PC-9 (cell line): ENCODE data around the gene GMDS. TPM values are rescaled to one million over a fixed set of nuclear protein-coding genes. Genes with fewer than 3 reads are reported as not detected.

Source experiments
- BruUV-seq: library from RNA; stranded (reverse); fragments of 400-500 nt; replicated peaks from 2 replicates; lab custom pipeline; 2021; lab: Mats Ljungman, UMichigan
- CTCF ChIA-PET: fragments of 300-600 bp; sonication (Branson Sonifier 250); formaldehyde crosslinking; loops from one replicate; lab custom pipeline; 2022; ENCODE audit warnings: antibody characterized with exemption; lab: Charles Lee
- POLR2A ChIA-PET: fragments of 300-600 bp; sonication (Branson Sonifier 250); formaldehyde crosslinking; loops from one replicate; lab custom pipeline; 2022; ENCODE audit warnings: antibody characterized with exemption; ENCODE audit not compliant: unreplicated experiment; lab: Charles Lee
- DNase-seq, 2 experiments: peaks; one replicate each; pipeline versions ENCODE4 v3.0.0 to v3.0.0-alpha.2; 2015 to 2022; ENCODE audit warnings: mixed read lengths in 1 of 2
- H2AFZ ChIP-seq: fragments of 200-600 bp; sonication (generic); 2 replicates; pipeline ENCODE4 v1.8.1; 2017; ENCODE audit warnings: antibody characterized with exemption
- H3F3A ChIP-seq: fragments of 200-600 bp; sonication (generic); 2 replicates; pipeline ENCODE4 v1.8.1; 2017; ENCODE audit warnings: antibody characterized with exemption, mild to moderate bottlenecking, low read depth; ENCODE audit not compliant: insufficient read depth
- H3K27ac ChIP-seq: fragments of 200-600 bp; sonication (generic); 2 replicates; pipeline ENCODE4 v1.6.1; 2016; ENCODE audit warnings: mixed run types
- H3K27me3 ChIP-seq: fragments of 200-600 bp; sonication (generic); 2 replicates; pipeline ENCODE4 v1.6.1; 2016; ENCODE audit warnings: low read depth, mixed run types; ENCODE audit not compliant: insufficient read depth
- H3K36me3 ChIP-seq: fragments of 200-600 bp; sonication (generic); 2 replicates; pipeline ENCODE4 v1.6.1; 2016; ENCODE audit warnings: low read depth, mixed run types
- H3K4me1 ChIP-seq: fragments of 200-600 bp; sonication (generic); replicated peaks from 2 replicates; pipeline ENCODE4 v1.6.1; 2016; ENCODE audit warnings: mixed run types; ENCODE audit not compliant: insufficient read depth
- H3K4me2 ChIP-seq: fragments of 200-600 bp; sonication (generic); 2 replicates; pipeline ENCODE4 v1.6.1; 2017; ENCODE audit warnings: mixed run types
- H3K4me3 ChIP-seq: fragments of 200-600 bp; sonication (generic); 2 replicates; pipeline ENCODE4 v1.6.1; 2016; ENCODE audit warnings: mixed run types
- H3K79me2 ChIP-seq: fragments of 200-600 bp; sonication (generic); 2 replicates; pipeline ENCODE4 v1.6.1; 2017; ENCODE audit warnings: low read depth, mixed run types
- H3K9me2 ChIP-seq: fragments of 200-600 bp; sonication (generic); 2 replicates; pipeline ENCODE4 v1.8.1; 2017; ENCODE audit warnings: mild to moderate bottlenecking; ENCODE audit not compliant: insufficient read depth
- H3K9me3 ChIP-seq: fragments of 200-600 bp; sonication (generic); 2 replicates; pipeline ENCODE4 v1.8.1; 2016; ENCODE audit warnings: low read depth; ENCODE audit not compliant: insufficient read depth
- H4K20me1 ChIP-seq: fragments of 200-600 bp; sonication (generic); 2 replicates; pipeline ENCODE4 v1.8.1; 2017; ENCODE audit not compliant: insufficient read depth
- CTCF ChIP-seq: fragments of 200-600 bp; sonication (generic); conservative IDR thresholded peaks from 2 replicates; pipeline ENCODE4 v1.6.1; 2017; ENCODE audit warnings: mixed run types, antibody characterized with exemption, mild to moderate bottlenecking, moderate library complexity
- EZH2 ChIP-seq: fragments of 200-600 bp; sonication (generic); IDR thresholded peaks from 2 replicates; pipeline ENCODE4 v1.8.0; 2017; ENCODE audit warnings: antibody characterized with exemption, low read depth
- intact Hi-C: fragments of 100-400 bp; cut with micrococcal nuclease; formaldehyde crosslinking; loops from one replicate; pipeline ENCODE4 v1.10.0; 2022; ENCODE audit not compliant: unreplicated experiment
- total RNA-seq: library from RNA; stranded (reverse); gene quantifications from 2 replicates; pipeline ENCODE4 v1.2.3, GENCODE V29; 2021

Gene GMDS
- total RNA-seq, 1 experiment from 2014 or later, result 30.1 TPM

- Histone ChIP-seq H3K9me2 (no peaks in the 10 kb centered on the region), H3F3A (peaks cover 33% of the 10 kb centered on the region), H3K79me2 (no peaks in the 10 kb centered on the region), H3K36me3 (no peaks in the 10 kb centered on the region), H2AFZ (no peak overlapping the region), H3K27me3 (no peaks in the 10 kb centered on the region), H3K9me3 (no peaks in the 10 kb centered on the region), H3K4me3 (no peak overlapping the region), H3K4me1 (peaks cover 45% of the 10 kb centered on the region), H4K20me1 (no peaks in the 10 kb centered on the region), H3K27ac (peak overlapping the region; percentile 59), H3K4me2 (peak overlapping the region; percentile 48; the same call in 1 of the 2 replicates)
- no TSS peak for BruUV-seq
- intact Hi-C loops, result loop anchor here (5.0 kb wide), 2 partner anchors 78 to 413 kb away; no protein-coding TSS in a partner anchor
- TF ChIP-seq CTCF, result no peak
- TF ChIP-seq EZH2, result no peak
- DNase-seq, result peak in 1 of 2 experiments; percentile 87
- ChIA-PET CTCF (no interaction called here), POLR2A (interaction anchor here (0.6 kb wide), 1 partner anchor 11 kb away, joined by 3 read pairs; no protein-coding TSS in a partner anchor)
These were observed 556.3 kb downstream of the GMDS start for GRCh38 chr6:1689141-1689540.

GRCh38 chr6:1688396-1688795 lies 557.0 kb downstream of the GMDS start:
- Histone ChIP-seq H3K27ac (no peak overlapping the region), H3K36me3 (no peaks in the 10 kb centered on the region), H3K9me3 (no peaks in the 10 kb centered on the region), H4K20me1 (no peaks in the 10 kb centered on the region), H3K9me2 (no peaks in the 10 kb centered on the region), H3K79me2 (no peaks in the 10 kb centered on the region), H3K27me3 (no peaks in the 10 kb centered on the region), H3F3A (peaks cover 33% of the 10 kb centered on the region), H3K4me1 (peaks cover 45% of the 10 kb centered on the region), H2AFZ (no peak overlapping the region), H3K4me2 (0 out of 2 replicates have a peak overlapping the region, but pooled peaks have one; percentile 48), H3K4me3 (no peak overlapping the region)
- DNase-seq, result no peak
- TF ChIP-seq CTCF, result no peak
- TF ChIP-seq EZH2, result no peak
- POLR2A ChIA-PET, result no interaction called here
- intact Hi-C loops, result loop anchor here (5.0 kb wide), 2 partner anchors 79 to 414 kb away; no protein-coding TSS in a partner anchor
- BruUV-seq, result no TSS peak
- CTCF ChIA-PET, result no interaction called here

- H3K79me2 ChIP-seq, result no peaks in the 10 kb centered on the region
- no peaks in the 10 kb centered on the region for H3K9me2 ChIP-seq
- H3F3A ChIP-seq, result peaks cover 33% of the 10 kb centered on the region
- no TSS peak for BruUV-seq
- DNase-seq, result no peak
- H3K27me3 ChIP-seq, result no peaks in the 10 kb centered on the region
- H3K36me3 ChIP-seq, result no peaks in the 10 kb centered on the region
- no peak overlapping the region for H3K4me2 ChIP-seq
- intact Hi-C loops, result loop anchor here (2.0 to 5.0 kb wide), 4 partner anchors 51 to 415 kb away; no protein-coding TSS in a partner anchor
- no peaks in the 10 kb centered on the region for H3K9me3 ChIP-seq
- no peaks in the 10 kb centered on the region for H4K20me1 ChIP-seq
- no peak overlapping the region for H2AFZ ChIP-seq
- peaks cover 45% of the 10 kb centered on the region for H3K4me1 ChIP-seq
- H3K4me3 ChIP-seq, result no peak overlapping the region
- ChIA-PET POLR2A (interaction anchor here (0.6 kb wide), 1 partner anchor 58 kb away, joined by 4 read pairs; no protein-coding TSS in a partner anchor), CTCF (interaction anchor here (0.5 to 1.5 kb wide), 5 partner anchors 9 to 417 kb away, joined by 3 to 6 read pairs (median 3); no protein-coding TSS in a partner anchor)
- no peak for TF ChIP-seq EZH2
- TF ChIP-seq CTCF, result no peak
- no peak overlapping the region for H3K27ac ChIP-seq
These were observed 558.0 kb downstream of the GMDS start for GRCh38 chr6:1687402-1687801.
